ENCODE measurements around the gene NPAT.

- TF ChIP-seq CHD7 (IDR thresholded peaks at IDR 0.05; ENCODE audit: low read depth, low read length) (no peak), PML (IDR thresholded peaks at IDR 0.05; ENCODE audit: low read length) (no peak), ZNF512 (tag; IDR thresholded peaks at IDR 0.05) (no peak), JUNB (CRISPR knock-in tag; conservative IDR thresholded peaks at IDR 0.05) (no peak), CHAMP1 (IDR thresholded peaks at IDR 0.05) (no peak)
Observed at GRCh38 chr11:108228251-108228650, 5.8 kb upstream of the NPAT start.

All from K562 (cell line).